Tibial artery (tissue), 4 donors: Measurements from ENCODE around the gene ATP4A.

ENCODE experiments used
- DNase-seq, 2 donors: peaks; one replicate each; pipeline ENCODE4 v3.0.0-alpha.2; 2019
- H3K27ac ChIP-seq, 2 donors: fragments of 200-600 bp; sonication (generic) in 1 of 2; 1 replicate in 1 of 2; 2 replicates in 1 of 2; pipeline ENCODE4 v1.5.1; 2018 to 2019; ENCODE audit warnings: mild to moderate bottlenecking in 1 of 2
- H3K27me3 ChIP-seq, 2 donors: fragments of 200-600 bp; sonication (generic) in 1 of 2; one replicate each; pipeline versions ENCODE4 v1.5.1 to v1.6.0; 2016 to 2019
- H3K36me3 ChIP-seq, 3 donors: fragments of 200-600 bp; sonication (generic) in 2 of 3; one replicate each; pipeline ENCODE4 v1.5.1; 2016 to 2019; ENCODE audit warnings: mild to moderate bottlenecking in 2 of 3
- H3K4me1 ChIP-seq, 4 donors: fragments of 200-600 bp; sonication (generic) in 2 of 4; 1 replicate in 3 of 4; 2 replicates in 1 of 4; pipeline ENCODE4 v1.5.1; 2016 to 2019
- H3K4me3 ChIP-seq, 2 donors: fragments of 200-600 bp; sonication (generic) in 1 of 2; 1 replicate in 1 of 2; 2 replicates in 1 of 2; pipeline ENCODE4 v1.5.1; 2018 to 2019; ENCODE audit warnings: mild to moderate bottlenecking in 2 of 2
- H3K9me3 ChIP-seq, 3 donors: fragments of 200-600 bp; sonication (generic) in 1 of 3; one replicate each; pipeline ENCODE4 v1.5.1; 2016 to 2019
- CTCF ChIP-seq, 2 experiments: fragments of 200-600 bp in 1 of 2; fragments of 450-650 bp in 1 of 2; IDR thresholded peaks; one replicate each; pipeline ENCODE4 v1.5.1; 2017 to 2019; ENCODE audit warnings: antibody characterized with exemption in 2 of 2, mild to moderate bottlenecking in 1 of 2, moderate library complexity in 1 of 2
- intact Hi-C: fragments of 100-400 bp; cut with DNase I; formaldehyde crosslinking; loops from one replicate; pipeline ENCODE4 v1.15.0; 2023; ENCODE audit warnings: low total_unique reads

The ATP4A gene

GRCh38 chr19:35516310-35516709, 47.1 kb downstream of the ATP4A start:
- no peak overlapping the region for H3K4me3 ChIP-seq
- intact Hi-C loops, result no loop called here
- no peak overlapping the region for H3K27ac ChIP-seq
- no peaks in the 10 kb centered on the region for H3K9me3 ChIP-seq
- TF ChIP-seq CTCF (IDR thresholded peaks at IDR 0.05), result no peak
- no peaks in the 10 kb centered on the region for H3K36me3 ChIP-seq
- peaks cover 0 to 42% of the 10 kb centered on the region in 2 donors for H3K27me3 ChIP-seq
- H3K4me1 ChIP-seq, result peaks cover 0 to 4% (median 0%) of the 10 kb centered on the region in 4 donors
- no peak for DNase-seq

- no peak overlapping the region for H3K27ac ChIP-seq
- TF ChIP-seq CTCF (IDR thresholded peaks at IDR 0.05), result no peak
- DNase-seq, result no peak
- intact Hi-C loops, result no loop called here
- H3K4me3 ChIP-seq, result no peak overlapping the region
- peaks cover 0 to 16% (median 7%) of the 10 kb centered on the region in 4 donors for H3K4me1 ChIP-seq
- H3K9me3 ChIP-seq, result no peaks in the 10 kb centered on the region
- peaks cover 0 to 47% of the 10 kb centered on the region in 2 donors for H3K27me3 ChIP-seq
- H3K36me3 ChIP-seq, result no peaks in the 10 kb centered on the region
Measured at GRCh38 chr19:35514282-35514809, 49.1 kb downstream of the ATP4A start.

- H3K36me3 ChIP-seq, result no peaks in the 10 kb centered on the region
- peaks cover 0 to 44% of the 10 kb centered on the region in 2 donors for H3K27me3 ChIP-seq
- no peak for DNase-seq
- TF ChIP-seq CTCF (IDR thresholded peaks at IDR 0.05), result no peak
- H3K4me3 ChIP-seq, result no peak within 1 kb of the TSS
- no peaks in the 10 kb centered on the region for H3K9me3 ChIP-seq
- intact Hi-C loops, result no loop called here
- peaks cover 0 to 20% (median 8%) of the 10 kb centered on the region in 4 donors for H3K4me1 ChIP-seq
- H3K27ac ChIP-seq, result no peak within 1 kb of the TSS
Measured at GRCh38 chr19:35513628-35514281, 49.7 kb downstream of the ATP4A start, which contains the start of gene DMKN. DMKN (minus strand) TSS chr19:35513649; CDS start chr19:35513475, 174 bp downstream.

- no peak for TF ChIP-seq CTCF (IDR thresholded peaks at IDR 0.05)
- peaks cover 0 to 20% (median 8%) of the 10 kb centered on the region in 4 donors for H3K4me1 ChIP-seq
- intact Hi-C loops, result no loop called here
- no peak for DNase-seq
- peaks cover 0 to 40% of the 10 kb centered on the region in 2 donors for H3K27me3 ChIP-seq
- no peaks in the 10 kb centered on the region for H3K9me3 ChIP-seq
- H3K4me3 ChIP-seq, result no peak overlapping the region
- no peaks in the 10 kb centered on the region for H3K36me3 ChIP-seq
- no peak overlapping the region for H3K27ac ChIP-seq
Measured at GRCh38 chr19:35512831-35513627, 50.4 kb downstream of the ATP4A start.

GRCh38 chr19:35511337-35511736, 52.1 kb downstream of the ATP4A start:
- Histone ChIP-seq H3K4me3 (no peak overlapping the region), H3K9me3 (no peaks in the 10 kb centered on the region), H3K4me1 (peaks cover 0 to 20% (median 8%) of the 10 kb centered on the region in 4 donors), H3K36me3 (no peaks in the 10 kb centered on the region), H3K27ac (no peak overlapping the region), H3K27me3 (peaks cover 0 to 47% of the 10 kb centered on the region in 2 donors)
- intact Hi-C loops, result no loop called here
- no peak for TF ChIP-seq CTCF (IDR thresholded peaks at IDR 0.05)
- DNase-seq, result no peak
